Measurements from ENCODE around the gene TRAPPC1.
"Not testable (repeated sequence)": the region's sequence is repeated elsewhere in the genome, so short reads cannot be mapped to it uniquely, and the experiment has no call there.

TRAPPC1 gene, protein sequence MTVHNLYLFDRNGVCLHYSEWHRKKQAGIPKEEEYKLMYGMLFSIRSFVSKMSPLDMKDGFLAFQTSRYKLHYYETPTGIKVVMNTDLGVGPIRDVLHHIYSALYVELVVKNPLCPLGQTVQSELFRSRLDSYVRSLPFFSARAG

DNA sequence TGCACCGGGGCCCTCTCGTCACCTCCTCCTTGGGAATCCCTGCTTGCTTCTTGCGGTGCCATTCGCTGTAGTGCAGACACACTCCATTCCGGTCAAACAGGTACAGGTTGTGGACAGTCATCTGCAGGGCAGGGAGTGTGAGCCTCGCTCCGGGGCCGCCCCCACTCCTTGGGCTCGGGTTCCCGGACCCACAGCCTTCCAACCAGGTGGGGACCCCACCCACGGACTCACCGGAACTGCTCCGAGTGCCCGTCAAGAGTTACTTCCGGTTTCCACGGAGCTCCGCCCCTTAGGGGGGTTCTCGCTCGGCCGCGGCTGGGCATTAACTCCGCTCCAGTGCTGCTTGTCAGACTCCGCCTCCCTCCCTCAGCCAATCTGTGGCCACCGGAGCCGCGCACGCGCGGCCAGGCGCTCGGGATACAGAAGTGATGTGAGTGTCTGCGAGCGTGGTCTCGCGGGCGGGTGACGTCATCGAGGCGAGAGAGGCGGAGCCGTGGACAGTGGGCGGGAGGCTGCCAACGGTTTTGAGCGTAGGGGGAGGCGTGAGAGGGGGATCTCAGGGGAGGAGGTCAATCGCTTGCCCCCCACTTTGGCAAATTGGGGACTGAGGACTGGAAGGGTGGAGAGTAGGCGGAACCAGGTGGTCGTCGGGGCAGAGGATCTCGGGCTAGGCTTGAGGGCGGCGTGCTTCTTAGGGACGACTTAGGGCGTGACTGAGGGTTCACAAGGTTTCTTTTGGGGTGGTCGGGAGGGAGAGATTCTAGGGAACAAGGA, at the start of gene TRAPPC1, which contains the start of gene CNTROB:
TRAPPC1 (minus strand) TSS at position 238 of the 774 bp plus-strand sequence; CDS start at position 121, 117 bp downstream.
CNTROB (plus strand) TSS at position 498 of the 774 bp plus-strand sequence. CDS start 874 bp downstream, outside the sequence.
- DNase-seq (ENCODE audit: low spot score): peak; percentile 100

DNA sequence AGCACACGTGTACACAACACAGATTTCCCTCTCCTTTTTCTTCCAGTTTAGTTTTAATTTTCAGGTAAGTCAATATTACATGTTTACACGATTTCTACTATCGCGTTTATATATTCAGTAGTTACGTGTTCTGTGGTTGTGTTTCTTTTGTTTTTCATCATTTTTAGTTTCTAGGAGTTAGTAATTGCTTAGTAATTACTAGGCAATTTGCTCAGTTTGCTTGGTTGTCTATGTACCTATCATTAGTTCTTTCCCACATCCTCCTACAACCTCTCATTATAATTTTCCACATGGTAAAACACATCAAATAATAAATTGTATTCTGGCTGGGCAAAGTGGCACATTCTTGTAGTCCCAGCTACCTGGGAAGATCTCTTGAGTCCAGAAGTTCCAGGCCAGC, 46.1 kb upstream of the TRAPPC1 start:
- DNase-seq (ENCODE audit: low spot score): no peak

DNA sequence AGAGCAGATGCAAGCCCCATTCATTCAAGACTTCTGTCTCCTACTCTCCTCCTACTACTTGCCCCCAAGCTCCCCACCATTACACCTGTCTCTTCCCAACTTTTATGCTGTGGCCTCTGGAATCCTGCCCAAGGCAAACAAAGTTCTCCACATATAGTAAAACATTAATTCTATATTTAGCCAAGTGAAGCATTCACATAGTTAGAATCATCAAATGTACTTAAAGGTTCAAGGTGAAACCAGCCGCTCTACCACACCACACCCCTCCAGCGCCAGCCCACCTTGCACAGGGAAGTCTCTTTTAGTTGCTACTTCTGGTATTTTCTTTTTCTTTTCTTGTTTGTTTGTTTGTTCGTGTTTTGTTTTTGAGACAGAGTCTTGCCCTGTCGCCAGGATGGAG, 45.3 kb upstream of the TRAPPC1 start:
- no peak for DNase-seq (ENCODE audit: low spot score)

DNA sequence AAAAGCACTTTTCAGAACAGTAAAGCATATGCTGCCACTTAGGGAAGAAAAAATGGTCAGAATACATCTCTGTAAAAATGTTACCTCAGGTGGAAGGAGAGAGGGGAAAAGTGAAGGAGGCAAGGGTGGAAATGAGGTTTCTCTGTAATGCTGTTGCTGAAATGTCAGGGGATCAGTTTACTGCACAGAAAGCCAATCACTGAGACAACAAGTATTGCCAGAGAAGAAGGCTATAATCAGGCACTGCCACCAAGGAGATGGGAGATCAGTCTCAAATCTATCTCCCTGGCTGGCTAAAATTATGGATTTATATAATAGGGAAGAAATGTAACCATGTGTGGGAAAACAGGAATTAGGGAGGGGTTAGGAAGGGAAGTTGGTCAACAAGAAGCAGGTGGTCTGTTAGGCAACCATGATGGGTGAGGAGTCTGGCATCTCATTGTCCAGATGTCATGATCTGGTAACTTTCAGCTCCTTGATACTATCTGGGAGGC, 42.9 kb upstream of the TRAPPC1 start:
- no peak for DNase-seq (ENCODE audit: low spot score)

DNA sequence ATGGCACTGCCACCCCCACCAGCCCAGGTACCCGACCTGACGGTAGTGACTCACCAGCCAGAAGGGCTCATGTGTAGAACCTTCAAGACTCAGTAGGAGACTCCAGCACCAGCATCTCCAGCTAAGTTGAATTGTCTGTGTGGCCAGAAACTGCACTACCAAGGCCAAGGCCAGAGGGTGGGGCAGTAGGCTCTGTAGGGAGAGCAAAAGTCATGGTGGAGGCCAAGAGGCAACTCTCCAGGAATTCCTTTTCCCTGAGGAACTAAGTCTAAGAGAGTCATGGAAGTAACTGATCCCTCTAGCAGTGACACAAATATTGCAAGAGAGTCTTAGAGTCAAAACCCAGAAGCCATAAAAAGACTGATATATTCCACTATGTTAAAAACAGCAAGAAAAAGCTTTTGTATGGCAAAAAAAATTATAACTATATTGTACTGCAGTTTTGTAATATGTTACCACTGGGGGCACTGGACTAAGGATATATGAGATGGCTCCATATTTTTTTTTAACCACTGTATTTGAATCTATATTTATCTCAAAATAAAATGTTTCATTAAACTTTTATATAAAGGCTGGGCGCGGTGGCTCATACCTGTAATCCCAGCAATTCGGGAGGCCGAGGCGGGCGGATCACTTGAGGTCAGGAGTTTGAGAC, 40.5 kb upstream of the TRAPPC1 start:
- no peak for DNase-seq (ENCODE audit: low spot score)

DNA sequence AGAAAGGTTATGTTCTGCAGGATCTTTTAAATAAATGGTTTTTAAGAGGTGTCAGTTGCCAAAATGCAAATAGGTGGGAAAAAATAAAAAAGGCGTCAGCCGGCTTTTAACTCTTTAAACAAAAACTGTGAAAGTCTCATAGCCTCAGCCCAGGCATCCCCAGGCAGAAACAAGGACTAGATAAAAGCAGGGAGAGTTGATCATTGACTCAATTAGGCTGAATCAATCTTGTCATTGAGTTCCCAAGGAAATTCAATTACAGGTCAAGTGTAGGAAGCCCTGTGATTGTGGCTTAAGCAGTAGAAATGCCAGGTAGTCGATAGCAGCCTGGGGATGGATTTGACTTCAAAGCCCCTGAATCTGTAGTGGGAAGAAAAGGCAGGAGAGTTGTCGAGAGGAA, 39.9 kb upstream of the TRAPPC1 start:
- no peak for DNase-seq (ENCODE audit: low spot score)

DNA sequence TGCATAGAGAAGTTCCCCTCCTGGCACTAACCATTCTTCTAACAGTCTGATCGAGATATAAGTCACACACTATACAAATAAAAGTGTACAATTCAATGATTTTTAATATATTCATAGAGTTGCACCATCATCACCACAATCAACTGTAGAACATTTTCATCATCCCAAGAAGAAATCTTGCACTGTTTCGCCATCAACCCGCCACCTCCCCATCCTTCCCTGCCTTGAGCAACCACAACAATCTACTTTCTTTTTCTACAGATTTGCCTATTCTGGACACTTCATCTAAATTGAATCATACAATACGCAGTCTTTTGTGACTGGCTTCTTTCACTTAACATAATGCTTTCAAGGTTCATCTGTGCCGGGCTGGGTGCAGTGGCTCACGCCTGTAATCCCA, 37.7 kb upstream of the TRAPPC1 start:
- no peak for DNase-seq (ENCODE audit: low spot score)

DNA sequence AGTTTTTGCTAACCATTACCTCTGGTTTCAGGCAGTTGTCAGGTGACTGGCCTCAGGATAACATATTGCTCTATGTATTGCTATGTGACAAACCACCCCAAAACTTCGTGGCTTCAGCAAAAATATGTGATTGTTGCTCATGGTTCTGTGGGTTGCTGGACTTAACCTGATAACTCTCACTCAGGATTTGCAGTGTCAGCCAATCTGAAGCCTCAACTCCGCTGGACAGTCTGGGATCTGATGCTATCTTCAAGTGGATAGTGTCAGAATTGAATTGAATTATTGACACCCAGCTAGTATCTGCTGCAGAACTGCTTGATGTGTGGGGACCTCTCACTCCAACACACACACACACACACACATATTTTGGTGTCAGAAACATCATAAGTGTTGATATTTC, 36.0 kb upstream of the TRAPPC1 start:
- no peak for DNase-seq (ENCODE audit: low spot score)

DNA sequence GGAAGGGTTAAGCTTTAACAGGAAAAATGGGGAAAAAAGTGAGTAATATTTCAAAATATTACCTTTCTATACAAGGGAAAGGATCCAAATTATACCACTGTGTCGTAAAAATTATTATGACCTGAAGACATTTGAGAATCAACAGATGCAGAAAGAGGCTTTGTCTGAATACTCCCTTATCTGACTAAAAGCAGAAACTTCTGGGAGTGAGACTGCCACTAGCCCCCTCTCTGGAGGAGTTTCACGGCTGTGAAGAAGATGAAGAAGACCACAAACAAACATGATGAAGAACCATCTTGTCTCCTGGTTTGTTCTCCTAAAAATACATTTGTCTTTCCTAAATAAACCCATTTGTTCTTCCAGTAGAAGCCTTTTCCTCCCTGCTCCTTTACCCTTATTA, 29.7 kb upstream of the TRAPPC1 start:
- no peak for DNase-seq (ENCODE audit: low spot score)

DNA sequence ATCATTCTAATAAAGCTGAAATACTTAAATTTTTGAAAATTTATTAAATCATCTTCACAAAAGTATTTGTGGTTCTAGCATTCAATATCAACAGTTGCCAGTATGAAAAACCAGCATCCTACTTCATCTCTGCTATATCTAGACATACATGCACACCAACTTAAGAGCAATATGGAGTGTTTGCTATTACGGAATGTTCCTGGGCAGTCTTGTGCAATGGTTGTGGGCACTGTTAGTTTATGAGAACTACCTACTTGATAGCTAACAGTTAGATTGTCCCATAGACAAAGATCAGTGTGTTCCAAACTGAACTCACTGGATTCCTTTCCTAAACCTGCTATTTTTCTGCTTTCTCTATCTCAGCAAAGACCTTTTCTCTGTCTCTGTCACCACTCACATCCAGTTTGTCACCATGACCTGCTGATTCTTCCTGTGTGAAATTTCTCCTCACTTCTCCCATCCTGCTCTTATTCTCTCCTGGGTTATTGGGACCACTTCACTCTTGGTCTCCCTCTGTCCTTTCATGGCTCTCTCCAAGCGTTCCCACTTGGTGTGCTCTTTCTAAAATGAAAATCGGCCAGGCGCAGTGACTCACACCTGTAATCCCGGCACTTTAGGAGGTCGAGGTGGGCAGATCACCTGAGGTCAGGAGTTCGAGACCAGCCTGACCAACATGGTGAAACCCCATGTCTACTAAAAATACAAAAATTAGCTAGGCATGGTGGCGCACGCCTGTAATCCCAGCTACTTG, 27.9 kb upstream of the TRAPPC1 start:
- DNase-seq (ENCODE audit: low spot score): no peak

DNA sequence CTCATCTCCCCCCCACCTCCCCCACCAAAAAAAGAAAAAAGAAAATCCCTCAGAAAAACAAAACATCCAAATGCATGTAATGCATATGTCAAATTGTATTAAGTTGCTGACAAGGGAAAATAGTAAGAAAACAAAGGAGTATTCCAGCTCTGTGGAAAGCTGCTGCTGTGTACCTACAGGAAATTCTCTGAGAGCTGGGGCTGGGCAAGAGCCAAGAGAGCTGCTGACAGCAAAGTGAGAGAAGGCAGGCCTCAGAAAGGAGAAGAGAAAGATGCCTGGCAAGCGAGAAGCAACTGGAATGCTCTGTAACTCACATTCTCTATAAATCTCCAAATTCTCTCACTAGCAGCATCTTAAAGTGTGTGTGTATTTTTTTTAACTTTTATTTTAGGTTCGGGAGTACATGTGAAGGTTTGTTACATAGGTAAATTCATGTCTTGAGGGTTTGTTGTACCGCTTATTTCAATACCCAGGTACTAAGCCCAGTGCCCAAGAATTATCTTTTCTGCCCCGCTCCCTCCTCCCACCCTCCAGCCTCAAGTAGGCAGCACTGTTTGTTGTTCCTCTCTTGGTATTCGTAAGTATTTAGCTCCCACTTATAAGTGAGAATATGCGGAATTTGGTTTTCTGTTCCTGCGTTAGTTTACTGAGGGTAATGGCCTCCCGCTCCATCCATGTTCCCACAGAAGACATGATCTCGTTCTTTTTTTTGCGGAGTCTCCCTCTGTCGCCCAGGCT, 24.7 kb upstream of the TRAPPC1 start:
- DNase-seq (ENCODE audit: low spot score): no peak

DNA sequence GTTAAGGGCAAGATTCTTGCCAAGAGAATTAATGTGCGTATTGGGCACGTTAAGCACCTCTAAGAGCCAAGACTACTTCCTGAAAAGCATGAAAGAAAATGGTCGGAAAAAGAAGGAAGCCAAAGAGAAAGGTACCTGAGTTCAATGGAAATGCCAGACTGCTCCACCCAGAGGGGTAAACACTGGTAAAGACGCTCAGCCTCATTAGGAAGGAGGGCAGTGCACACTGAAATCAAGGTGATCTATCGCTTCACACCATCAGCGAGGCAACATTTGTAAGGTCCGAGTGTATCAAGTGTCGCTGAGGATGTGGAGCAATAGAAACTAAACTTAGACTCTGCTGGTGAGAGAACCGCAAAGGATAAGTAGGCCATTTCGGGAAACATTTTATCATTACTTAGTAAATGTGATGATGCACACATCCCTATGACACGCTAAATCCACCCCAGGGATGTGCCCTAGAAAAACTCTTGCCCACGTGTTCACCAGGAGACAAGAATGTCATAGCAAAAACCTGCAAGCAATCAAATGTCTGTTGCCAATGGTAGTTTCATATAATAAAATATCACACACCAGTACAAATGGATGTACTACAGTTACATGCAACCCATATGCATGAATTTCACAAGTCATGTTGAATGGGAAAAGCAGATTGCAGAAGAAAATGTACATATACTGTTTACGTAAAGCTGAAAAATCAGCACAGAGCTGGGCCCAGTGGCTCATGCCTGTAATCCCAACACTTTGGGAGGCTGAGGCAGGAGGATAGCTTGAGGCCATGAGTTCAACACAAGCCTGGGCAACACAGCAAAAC, 23.9 kb upstream of the TRAPPC1 start:
- no peak for DNase-seq (ENCODE audit: low spot score)

DNA sequence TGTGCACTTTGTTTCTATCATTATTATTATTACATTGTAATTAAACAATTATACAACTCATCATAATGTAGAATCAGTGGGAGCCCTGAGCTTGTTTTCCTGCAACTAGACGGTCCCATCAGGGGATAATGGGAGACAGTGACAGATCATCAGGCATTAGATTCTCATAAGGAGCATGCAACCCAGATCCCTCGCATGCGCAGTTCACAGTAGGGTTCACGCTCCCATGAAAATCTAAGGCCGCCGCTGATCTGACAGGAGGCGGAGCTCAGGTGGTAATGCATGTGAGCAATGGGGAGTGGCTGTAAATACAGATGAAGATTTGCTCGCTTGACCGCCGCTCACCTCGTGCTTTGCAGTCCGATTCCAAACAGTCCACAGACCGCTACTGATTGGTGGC, 21.5 kb upstream of the TRAPPC1 start:
- DNase-seq (ENCODE audit: low spot score): not testable (repeated sequence)

DNA sequence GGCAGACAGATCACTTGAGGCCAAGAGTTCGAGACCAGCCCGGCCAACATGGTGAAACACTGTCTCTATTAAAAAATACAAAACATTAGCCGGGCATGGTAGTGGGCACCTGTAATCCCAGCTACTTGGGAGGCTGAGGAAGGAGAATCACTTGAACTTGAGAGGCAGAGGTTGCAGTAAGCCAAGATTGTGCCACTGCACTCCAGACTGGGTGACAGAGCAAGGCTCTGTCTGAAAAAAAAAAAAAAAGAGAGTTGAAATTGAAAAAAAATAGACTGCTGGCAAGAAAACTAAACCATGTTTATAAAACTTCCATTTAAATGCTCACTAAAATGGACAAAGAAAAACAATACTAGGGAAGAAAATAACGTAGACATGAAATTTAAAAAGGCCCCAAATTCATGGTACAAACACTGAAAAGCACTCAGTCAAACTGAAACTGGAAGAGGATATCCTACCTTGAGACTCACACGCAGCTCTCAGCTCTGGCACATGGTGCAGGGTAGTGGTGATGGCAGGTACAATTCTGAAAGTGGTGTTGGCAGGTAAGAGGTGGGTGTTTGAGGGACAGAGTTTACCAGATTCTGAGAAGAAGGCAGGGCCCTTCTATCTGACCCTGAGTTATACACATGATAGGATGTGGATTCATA, 19.5 kb upstream of the TRAPPC1 start:
- DNase-seq (ENCODE audit: low spot score): no peak

DNA sequence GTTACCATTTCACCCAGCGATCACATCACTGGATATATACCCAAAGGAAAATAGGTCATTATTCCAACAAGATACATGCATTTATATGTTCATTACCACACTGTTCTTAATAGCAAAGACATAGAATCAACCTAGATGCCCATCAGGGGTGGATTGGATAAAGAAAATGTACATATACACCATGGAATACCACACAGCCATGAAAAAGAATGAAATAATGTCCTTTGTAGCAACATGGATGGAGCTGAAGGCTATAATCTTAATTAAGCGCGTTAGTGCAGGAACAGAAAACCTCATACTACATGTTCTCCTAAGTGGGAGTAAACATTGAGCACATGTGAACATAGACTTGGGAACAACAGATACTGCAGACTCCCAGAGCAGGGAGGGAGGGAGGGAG, 18.8 kb upstream of the TRAPPC1 start:
- no peak for DNase-seq (ENCODE audit: low spot score)

DNA sequence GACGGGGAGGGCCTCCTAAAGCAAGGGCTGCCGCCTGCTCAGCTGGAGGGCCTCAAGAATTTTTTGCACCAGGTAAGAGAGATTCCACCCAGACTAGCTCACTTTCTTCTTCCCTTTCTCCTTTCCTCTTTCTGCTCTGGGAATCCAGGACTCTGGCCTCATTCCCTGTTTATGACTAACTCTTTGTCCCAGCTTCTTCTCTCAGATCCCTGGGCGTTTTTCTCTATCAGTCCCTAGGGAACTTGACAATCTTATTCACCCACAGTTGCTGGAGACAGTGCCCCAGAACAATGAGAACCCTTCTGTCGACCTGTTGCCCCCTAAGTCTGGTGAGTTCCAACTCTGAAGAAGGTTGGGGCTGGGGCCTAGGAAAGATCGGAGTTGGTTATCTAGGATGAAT, 15.9 kb upstream of the TRAPPC1 start:
- no peak for DNase-seq (ENCODE audit: low spot score)

DNA sequence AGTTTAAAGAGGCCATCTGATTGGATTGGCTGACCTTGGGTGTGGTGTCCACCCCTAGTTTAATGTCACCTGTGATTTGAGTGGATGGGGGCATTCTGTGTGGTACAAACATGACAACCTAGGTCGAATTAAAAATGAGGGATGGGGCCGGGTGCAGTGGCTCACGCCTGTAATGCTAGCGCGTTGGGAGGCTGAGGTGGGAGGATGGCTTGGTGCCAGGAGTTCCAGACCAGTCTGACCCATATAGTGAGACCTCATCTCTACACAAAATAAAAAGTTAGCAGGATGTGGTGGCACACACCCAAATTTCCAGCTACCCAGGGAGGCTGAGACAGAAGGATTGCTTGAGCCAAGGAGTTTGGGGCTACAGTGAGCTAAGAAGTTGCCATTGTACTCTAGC, 14.7 kb upstream of the TRAPPC1 start:
- no peak for DNase-seq (ENCODE audit: low spot score)

DNA sequence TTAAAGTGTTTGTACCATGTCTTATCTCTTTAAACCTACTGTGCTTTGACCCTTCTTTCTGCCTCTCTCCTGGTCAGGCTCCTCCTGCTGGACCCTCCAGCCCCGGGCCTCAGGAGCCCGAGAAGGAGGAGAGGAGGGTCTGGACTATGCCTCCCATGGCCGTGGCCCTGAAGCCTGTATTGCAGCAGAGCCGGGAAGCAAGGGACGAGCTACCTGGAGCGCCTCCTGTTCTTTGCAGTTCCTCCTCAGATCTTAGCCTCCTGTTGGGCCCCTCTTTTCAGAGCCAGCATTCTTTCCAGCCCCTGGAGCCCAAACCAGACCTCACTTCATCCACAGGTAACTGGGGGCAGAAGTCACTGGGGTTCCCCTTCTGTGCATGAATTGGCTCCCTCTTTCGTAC, 13.9 kb upstream of the TRAPPC1 start:
- DNase-seq (ENCODE audit: low spot score): no peak

DNA sequence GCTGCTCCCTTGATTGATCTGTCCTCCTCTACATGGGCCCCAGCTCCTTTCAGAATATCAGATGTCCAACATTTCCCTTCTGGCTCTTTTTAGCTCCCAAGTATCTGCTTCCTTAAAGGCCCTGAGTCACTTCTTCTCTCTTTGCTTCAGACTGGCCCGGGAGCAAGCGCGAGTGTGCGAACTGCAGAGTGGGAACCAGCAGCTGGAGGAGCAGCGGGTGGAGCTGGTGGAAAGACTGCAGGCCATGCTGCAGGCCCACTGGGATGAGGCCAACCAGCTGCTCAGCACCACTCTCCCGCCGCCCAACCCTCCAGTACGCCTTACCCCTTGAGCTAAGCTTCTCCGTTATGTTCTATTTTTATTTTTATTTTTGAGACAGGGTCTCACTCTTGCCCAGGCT, 12.6 kb upstream of the TRAPPC1 start:
- DNase-seq (ENCODE audit: low spot score): no peak

DNA sequence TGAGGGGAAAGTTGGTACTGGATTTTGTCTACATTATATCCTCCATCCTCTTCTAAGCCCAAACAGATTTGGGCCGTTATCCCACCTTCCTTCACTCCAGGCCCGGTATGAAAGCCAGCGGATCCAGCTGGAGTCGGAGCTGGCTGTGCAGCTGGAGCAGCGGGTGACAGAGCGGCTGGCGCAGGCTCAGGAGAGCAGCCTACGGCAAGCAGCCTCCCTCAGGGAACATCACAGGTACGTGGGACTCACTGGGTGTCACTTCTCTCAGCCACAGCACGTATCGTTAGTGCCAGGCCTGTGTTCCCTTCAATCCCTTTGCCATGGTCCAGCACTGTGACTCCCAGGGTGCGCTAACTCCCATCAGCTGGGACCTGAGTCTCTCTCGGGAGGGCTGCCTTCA, 11.5 kb upstream of the TRAPPC1 start:
- DNase-seq (ENCODE audit: low spot score): no peak

All from germinal center (tissue), 1 donor.